RWPE2 (cell line): ENCODE results near the gene KRTAP5-10.
"Not testable (repeated sequence)": the region's sequence is repeated elsewhere in the genome, so short reads cannot be mapped to it uniquely, and the experiment has no call there.

Experiments
- ATAC-seq: fragments of 200-7000 bp; cut with Tn5 transposase; 3 replicates; pipeline ENCODE4 v1.9.1; 2021; ENCODE audit warnings: low read depth
- DNase-seq: peaks from one replicate; pipeline ENCODE4 v3.0.0-alpha.2; 2020; ENCODE audit warnings: low spot score
- H3K27ac ChIP-seq: fragments of 450-650 bp; 2 replicates; pipeline ENCODE4 v1.5.1; 2017; ENCODE audit warnings: mild to moderate bottlenecking; ENCODE audit not compliant: poor library complexity, severe bottlenecking
- H3K27me3 ChIP-seq: fragments of 250-450 bp; sonication (Bioruptor Pico); 2 replicates; pipeline ENCODE4 v1.5.1; 2021; ENCODE audit warnings: mild to moderate bottlenecking, moderate library complexity; ENCODE audit not compliant: insufficient read depth, poor library complexity, severe bottlenecking
- H3K36me3 ChIP-seq: fragments of 250-450 bp; sonication (Bioruptor Pico); 2 replicates; pipeline ENCODE4 v1.5.1; 2020; ENCODE audit warnings: low read depth, mild to moderate bottlenecking, moderate library complexity
- H3K4me1 ChIP-seq: fragments of 250-450 bp; sonication (Bioruptor Pico); 2 replicates; pipeline ENCODE4 v1.5.1; 2021; ENCODE audit warnings: mild to moderate bottlenecking, moderate library complexity; ENCODE audit not compliant: insufficient read depth, poor library complexity, severe bottlenecking
- H3K4me3 ChIP-seq: fragments of 250-450 bp; sonication (Bioruptor Pico); 2 replicates; pipeline ENCODE4 v1.5.1; 2021; ENCODE audit warnings: mild to moderate bottlenecking, moderate library complexity; ENCODE audit not compliant: severe bottlenecking
- H3K9me3 ChIP-seq: fragments of 250-450 bp; sonication (Bioruptor Pico); 2 replicates; pipeline ENCODE4 v1.5.1; 2021; ENCODE audit warnings: mild to moderate bottlenecking, moderate library complexity; ENCODE audit not compliant: severe bottlenecking

KRTAP5-10 gene

GRCh38 chr11:71614366-71614917 is 49.1 kb downstream of the KRTAP5-10 start:
- H3K9me3 ChIP-seq, H3K4me3 ChIP-seq, H3K27me3 ChIP-seq, ATAC-seq, DNase-seq, H3K36me3 ChIP-seq: not testable (repeated sequence)
- Histone ChIP-seq H3K27ac (peak overlapping the region; percentile 31), H3K4me1 (peaks cover 18% of the 10 kb centered on the region)

GRCh38 chr11:71615003-71615402 is 49.6 kb downstream of the KRTAP5-10 start:
- not testable (repeated sequence) for H3K36me3 ChIP-seq, H3K9me3 ChIP-seq, H3K4me3 ChIP-seq, H3K27me3 ChIP-seq
- Histone ChIP-seq H3K27ac (peak overlapping the region; percentile 31), H3K4me1 (peaks cover 18% of the 10 kb centered on the region)
- ATAC-seq (peak; percentile 80), DNase-seq (peak; percentile 86)
